Calu3 (cell line): ENCODE measurements around the gene DUSP6. TPM values are rescaled to one million over a fixed set of nuclear protein-coding genes. Genes with fewer than 3 reads are reported as not detected.

Experiments
- BruUV-seq: library from RNA; stranded (reverse); fragments of 400-500 nt; replicated peaks from 2 replicates; lab custom pipeline; 2021; lab: Mats Ljungman, UMichigan
- CTCF ChIA-PET: fragments of 300-600 bp; sonication (Branson Sonifier 250); formaldehyde crosslinking; loops from one replicate; lab custom pipeline; 2022; ENCODE audit warnings: antibody characterized with exemption; lab: Charles Lee
- DNase-seq: peaks from one replicate; pipeline ENCODE4 v3.0.0; 2022
- H3K27ac Mint-ChIP-seq: one replicate; pipeline ENCODE4 v1.8.0; 2022; ENCODE audit warnings: mixed read lengths; ENCODE audit not compliant: unreplicated experiment
- H3K27me3 Mint-ChIP-seq: one replicate; pipeline ENCODE4 v1.8.0; 2022; ENCODE audit warnings: mixed read lengths; ENCODE audit not compliant: unreplicated experiment
- H3K36me3 Mint-ChIP-seq: one replicate; pipeline ENCODE4 v1.8.0; 2022; ENCODE audit warnings: mild to moderate bottlenecking, moderate library complexity, mixed read lengths; ENCODE audit not compliant: insufficient read depth, unreplicated experiment
- H3K4me1 Mint-ChIP-seq: one replicate; pipeline ENCODE4 v1.8.0; 2022; ENCODE audit warnings: mild to moderate bottlenecking, low read depth, mixed read lengths; ENCODE audit not compliant: unreplicated experiment
- H3K4me3 Mint-ChIP-seq: one replicate; pipeline ENCODE4 v1.8.0; 2022; ENCODE audit warnings: mild to moderate bottlenecking, low read depth, moderate library complexity, mixed read lengths; ENCODE audit not compliant: unreplicated experiment
- H3K9me3 Mint-ChIP-seq: one replicate; pipeline ENCODE4 v1.8.0; 2022; ENCODE audit warnings: low read depth, mixed read lengths; ENCODE audit not compliant: unreplicated experiment
- CTCF ChIP-seq: fragments of 200-600 bp; IDR thresholded peaks from one replicate; pipeline ENCODE4 v1.8.0; 2022; ENCODE audit warnings: antibody characterized with exemption; ENCODE audit not compliant: unreplicated experiment
- intact Hi-C: fragments of 100-400 bp; cut with micrococcal nuclease; formaldehyde crosslinking; loops from one replicate; pipeline ENCODE4 v1.10.0; 2022; ENCODE audit not compliant: unreplicated experiment
- total RNA-seq: library from RNA; stranded (reverse); gene quantifications from 2 replicates; pipeline ENCODE4 v1.2.3, GENCODE V29; 2022

The DUSP6 gene
- total RNA-seq, 1 experiment from 2014 or later = 108 TPM

GRCh38 chr12:89393551-89394121, 41.3 kb upstream of the DUSP6 start:
- intact Hi-C loops = loop anchor here (5.0 kb wide), 1 partner anchor 64 kb away; no protein-coding TSS in a partner anchor
- Mint-ChIP-seq H3K4me1 (peaks cover 47% of the 10 kb centered on the region), H3K9me3 (no peaks in the 10 kb centered on the region), H3K27ac (peak overlapping the region; percentile 22), H3K36me3 (no peaks in the 10 kb centered on the region), H3K27me3 (no peaks in the 10 kb centered on the region), H3K4me3 (no peak overlapping the region)
- DNase-seq = no peak
- BruUV-seq = no TSS peak
- CTCF ChIA-PET = interaction anchor here (0.8 kb wide), 1 partner anchor 39 kb away, joined by 3 read pairs; no protein-coding TSS in a partner anchor
- no peak for TF ChIP-seq CTCF

DNA sequence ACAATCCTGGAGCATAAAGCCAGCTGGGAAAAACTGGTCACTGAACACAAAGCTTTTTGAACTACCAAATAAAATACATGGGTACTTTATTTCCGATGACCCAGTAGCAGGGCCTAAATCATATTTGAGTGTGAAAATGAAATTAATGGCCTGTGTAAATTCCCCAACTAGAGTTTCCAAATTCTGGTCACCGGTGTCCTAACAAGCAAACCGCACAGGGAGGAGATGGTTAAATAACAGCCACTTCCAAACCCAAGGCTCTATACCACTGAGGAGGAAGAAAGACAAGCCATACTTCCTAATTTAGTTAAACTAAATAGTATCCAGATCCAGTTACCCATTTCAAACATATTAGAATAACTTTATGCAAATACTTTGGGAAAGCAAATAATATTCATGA, 40.1 kb upstream of the DUSP6 start:
- intact Hi-C loops = loop anchor here (5.0 kb wide), 1 partner anchor 65 kb away; no protein-coding TSS in a partner anchor
- H3K4me3 Mint-ChIP-seq = no peak overlapping the region
- no peaks in the 10 kb centered on the region for H3K36me3 Mint-ChIP-seq
- H3K27me3 Mint-ChIP-seq = no peaks in the 10 kb centered on the region
- CTCF ChIA-PET = no interaction called here
- no TSS peak for BruUV-seq
- H3K4me1 Mint-ChIP-seq = peaks cover 39% of the 10 kb centered on the region
- TF ChIP-seq CTCF = no peak
- DNase-seq = no peak
- H3K27ac Mint-ChIP-seq = peak overlapping the region; percentile 25
- no peaks in the 10 kb centered on the region for H3K9me3 Mint-ChIP-seq

DNA sequence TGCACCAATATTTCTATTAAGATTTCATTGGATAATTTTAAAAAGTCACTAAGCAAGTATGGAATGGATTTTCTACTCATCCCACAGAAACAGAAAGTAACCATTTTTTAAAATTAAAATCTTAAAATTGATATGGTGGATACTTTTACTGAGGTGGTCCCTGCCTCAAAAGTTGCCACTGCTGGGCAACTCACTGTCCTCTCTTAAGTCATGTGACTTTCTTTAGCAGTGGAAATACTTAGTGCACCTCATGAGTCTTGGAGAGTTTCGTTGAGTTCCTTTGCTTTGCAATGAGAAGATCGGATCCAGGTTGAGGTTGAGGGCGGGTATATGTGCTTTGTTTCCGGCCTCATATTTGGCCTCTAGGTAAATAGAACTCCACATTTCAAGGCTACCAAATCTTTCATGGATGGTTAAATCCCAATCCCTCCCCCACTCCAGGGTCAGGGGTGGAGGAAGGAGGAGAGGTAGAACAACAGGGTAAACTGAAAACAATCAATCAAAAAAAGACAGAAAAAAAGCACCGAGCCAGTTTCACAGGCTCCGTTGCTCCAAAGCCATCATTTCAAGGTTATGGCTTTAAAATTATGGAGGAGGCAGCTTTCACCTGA, 39.5 kb upstream of the DUSP6 start:
- Mint-ChIP-seq H3K27me3 (no peaks in the 10 kb centered on the region), H3K4me1 (peaks cover 44% of the 10 kb centered on the region), H3K27ac (peak overlapping the region; percentile 25), H3K36me3 (no peaks in the 10 kb centered on the region), H3K4me3 (no peak overlapping the region), H3K9me3 (no peaks in the 10 kb centered on the region)
- no TSS peak for BruUV-seq
- intact Hi-C loops = loop anchor here (5.0 kb wide), 1 partner anchor 65 kb away; no protein-coding TSS in a partner anchor
- CTCF ChIA-PET = interaction anchor here (0.6 kb wide), 1 partner anchor 103 kb away, joined by 5 read pairs; no protein-coding TSS in a partner anchor
- TF ChIP-seq CTCF = no peak
- no peak for DNase-seq

DNA sequence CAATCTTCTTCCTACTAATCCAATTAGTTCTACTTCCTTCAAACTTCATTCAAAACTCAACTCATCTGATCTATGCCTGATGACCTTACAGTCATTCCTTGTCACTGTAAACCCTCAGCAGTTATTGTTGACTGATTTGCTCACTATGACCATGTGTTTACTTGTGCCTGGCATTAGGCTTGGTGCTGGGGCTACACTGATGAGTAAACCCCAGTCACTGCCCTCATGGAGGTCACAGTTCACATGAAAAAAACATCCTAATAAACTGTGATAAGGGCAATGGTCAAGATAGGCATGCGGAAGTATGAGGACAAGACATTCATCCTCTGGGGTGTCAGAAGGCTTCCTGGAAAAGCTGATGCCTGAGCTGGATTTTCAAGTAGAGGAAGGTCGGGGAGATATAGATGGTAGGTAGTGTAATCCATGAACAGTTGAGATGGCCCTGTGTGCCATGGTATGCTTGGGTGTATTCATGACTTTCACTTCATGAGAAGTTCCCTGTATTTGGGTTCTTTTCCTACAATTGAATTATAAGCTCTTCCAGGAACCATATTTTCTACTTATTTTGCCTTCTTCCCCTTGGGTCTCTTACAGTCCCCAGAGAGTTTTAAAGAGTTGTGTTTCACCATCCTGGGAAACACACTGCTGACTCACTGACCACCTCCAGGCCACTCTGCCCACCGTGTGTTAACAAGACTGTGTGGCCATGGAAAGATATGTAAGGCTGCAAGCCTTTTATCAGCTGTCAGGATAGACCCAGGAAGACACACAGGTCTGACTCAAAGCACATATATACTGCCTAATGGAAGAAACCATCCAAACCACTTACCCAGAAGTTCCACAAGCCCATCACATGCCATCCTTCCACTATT, 38.7 kb upstream of the DUSP6 start:
- BruUV-seq = no TSS peak
- Mint-ChIP-seq H3K4me1 (peaks cover 52% of the 10 kb centered on the region), H3K27me3 (no peaks in the 10 kb centered on the region), H3K27ac (peak overlapping the region; percentile 16), H3K9me3 (no peaks in the 10 kb centered on the region), H3K36me3 (no peaks in the 10 kb centered on the region), H3K4me3 (no peak overlapping the region)
- intact Hi-C loops = loop anchor here (5.0 kb wide), 1 partner anchor 66 kb away; no protein-coding TSS in a partner anchor
- CTCF ChIA-PET = interaction anchor here (0.6 kb wide), 1 partner anchor 102 kb away, joined by 5 read pairs; no protein-coding TSS in a partner anchor
- DNase-seq = no peak
- no peak for TF ChIP-seq CTCF
